T-helper 17 cell (primary cell): ENCODE results near the gene LRRC46. TPM values are rescaled to one million over a fixed set of nuclear protein-coding genes. Genes with fewer than 3 reads are reported as not detected.

Source experiments
- ATAC-seq: fragments of 150-1000 bp; cut with Tn5 transposase; 2 replicates; pipeline ENCODE4 v1.10.0; 2021; ENCODE audit warnings: mild to moderate bottlenecking, moderate library complexity
- DNase-seq, 3 donors: peaks; one replicate each; pipeline versions ENCODE4 v3.0.0 to v3.0.0-alpha.2; 2020 to 2021
- H3K9me3 ChIP-seq: one replicate; pipeline ENCODE4 v1.7.0; 2013; ENCODE audit warnings: low read length, mild to moderate bottlenecking; ENCODE audit not compliant: control insufficient read depth, poor library complexity, severe bottlenecking
- H3K27ac Mint-ChIP-seq: one replicate; pipeline ENCODE4 v1.8.0; 2022; ENCODE audit warnings: mild to moderate bottlenecking, moderate library complexity, mixed read lengths
- H3K27me3 Mint-ChIP-seq: one replicate; pipeline ENCODE4 v1.8.0; 2022; ENCODE audit warnings: mixed read lengths
- H3K36me3 Mint-ChIP-seq: one replicate; pipeline ENCODE4 v1.8.0; 2022; ENCODE audit warnings: low read depth, mixed read lengths
- H3K4me1 Mint-ChIP-seq: one replicate; pipeline ENCODE4 v1.8.0; 2022; ENCODE audit warnings: mild to moderate bottlenecking, mixed read lengths
- H3K4me3 Mint-ChIP-seq: one replicate; pipeline ENCODE4 v1.8.0; 2022; ENCODE audit warnings: mild to moderate bottlenecking, moderate library complexity, mixed read lengths
- total RNA-seq, 4 donors: library from RNA in 2 of 4; stranded (reverse) in 2 of 4; gene quantifications; one replicate each; pipeline ENCODE4 v1.2.3 and lab custom pipeline; 2022 to 2026

The LRRC46 gene
- total RNA-seq, 2 donors from 2014 or later = 0.90 to 0.99 TPM

- Mint-ChIP-seq H3K4me1 (peaks cover 38% of the 10 kb centered on the region), H3K36me3 (peaks cover 6% of the 10 kb centered on the region), H3K4me3 (peak overlapping the region; percentile 99), H3K27ac (peak overlapping the region; percentile 99), H3K27me3 (no peaks in the 10 kb centered on the region)
- ATAC-seq = peak; percentile 79
- no peaks in the 10 kb centered on the region for H3K9me3 ChIP-seq
- peak in 2 of 3 donors; percentile 36 to 45 for DNase-seq
These were observed 1.6 kb upstream of the LRRC46 start for GRCh38 chr17:47829870-47830269.

GRCh38 chr17:47830396-47831002 lies 971 bp upstream of the LRRC46 start:
- Mint-ChIP-seq H3K4me1 (peaks cover 38% of the 10 kb centered on the region), H3K27me3 (no peaks in the 10 kb centered on the region), H3K4me3 (peak overlapping the region; percentile 99), H3K27ac (peak overlapping the region; percentile 99), H3K36me3 (peaks cover 3% of the 10 kb centered on the region)
- DNase-seq (no peak), ATAC-seq (peak; percentile 1)
- no peaks in the 10 kb centered on the region for H3K9me3 ChIP-seq

GRCh38 chr17:47831934-47832327 lies 461 bp downstream of the LRRC46 start:
- ATAC-seq (no peak), DNase-seq (no peak)
- no peaks in the 10 kb centered on the region for H3K27me3 Mint-ChIP-seq
- peaks cover 2% of the 10 kb centered on the region for H3K36me3 Mint-ChIP-seq
- peak overlapping the region; percentile 99 for H3K27ac Mint-ChIP-seq
- H3K4me1 Mint-ChIP-seq = peaks cover 43% of the 10 kb centered on the region
- no peaks in the 10 kb centered on the region for H3K9me3 ChIP-seq
- H3K4me3 Mint-ChIP-seq = peak overlapping the region; percentile 99

GRCh38 chr17:47834756-47835155 lies 3.3 kb downstream of the LRRC46 start:
- Mint-ChIP-seq H3K36me3 (peaks cover 2% of the 10 kb centered on the region), H3K27me3 (no peaks in the 10 kb centered on the region), H3K4me1 (peaks cover 37% of the 10 kb centered on the region), H3K4me3 (no peak overlapping the region), H3K27ac (peak overlapping the region; percentile 99)
- ATAC-seq (no peak), DNase-seq (no peak)
- H3K9me3 ChIP-seq = no peaks in the 10 kb centered on the region

DNA sequence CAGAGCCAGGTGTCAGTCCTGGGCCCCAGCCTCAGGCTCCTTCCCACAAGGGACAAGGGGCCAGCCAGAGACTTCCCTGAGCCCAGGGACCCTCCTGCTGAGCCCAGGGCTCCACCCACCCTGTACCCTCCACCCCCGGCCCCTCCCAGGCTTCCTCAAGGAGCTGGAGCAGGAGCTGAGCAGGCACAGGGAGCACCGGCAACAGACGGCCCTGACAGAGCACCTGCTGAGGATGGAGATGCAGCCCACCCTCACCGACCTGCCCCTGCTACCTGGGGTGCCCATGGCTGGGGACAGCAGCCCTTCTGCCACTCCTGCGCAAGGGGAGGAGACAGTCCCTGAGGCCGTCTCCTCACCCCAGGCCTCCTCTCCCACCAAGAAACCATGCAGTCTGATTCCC lies 5.1 kb downstream of the LRRC46 start:
- H3K9me3 ChIP-seq = no peaks in the 10 kb centered on the region
- no peak for ATAC-seq
- Mint-ChIP-seq H3K36me3 (no peaks in the 10 kb centered on the region), H3K27me3 (no peaks in the 10 kb centered on the region), H3K27ac (no peak overlapping the region), H3K4me1 (peaks cover 35% of the 10 kb centered on the region), H3K4me3 (no peak overlapping the region)
- DNase-seq = no peak

DNA sequence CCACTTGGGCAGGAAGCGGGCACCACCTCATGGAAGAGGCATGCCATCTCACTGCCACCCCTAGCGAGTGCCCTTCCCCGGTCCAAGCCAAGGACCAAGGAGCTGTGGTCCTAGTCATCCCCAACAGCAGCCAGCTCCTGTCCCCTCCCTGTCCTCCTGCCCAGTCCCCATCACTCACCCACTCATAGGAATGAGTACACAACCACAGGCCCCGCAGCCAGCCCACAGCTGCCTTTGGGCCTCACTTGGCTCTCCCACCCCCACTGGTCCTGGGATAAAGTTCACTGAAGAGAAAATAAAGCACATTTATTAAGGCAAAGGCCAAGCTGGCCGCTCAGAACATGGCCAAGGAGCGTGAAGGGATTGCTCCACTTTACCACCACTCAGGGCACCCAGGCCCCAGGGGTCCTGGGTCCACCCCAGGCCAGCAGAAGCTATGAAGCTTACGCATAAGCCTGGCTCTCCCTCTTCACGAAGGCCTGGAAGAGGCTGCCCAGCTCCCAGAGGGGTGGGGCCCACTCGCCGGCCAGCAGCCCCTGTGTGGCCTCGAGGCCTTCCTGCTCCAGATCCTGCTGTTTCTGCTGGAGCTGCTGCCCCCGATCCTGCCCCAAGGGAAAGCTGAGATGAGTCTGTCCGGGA lies 6.0 kb downstream of the LRRC46 start:
- no peaks in the 10 kb centered on the region for H3K9me3 ChIP-seq
- Mint-ChIP-seq H3K27me3 (no peaks in the 10 kb centered on the region), H3K36me3 (no peaks in the 10 kb centered on the region), H3K27ac (no peak overlapping the region), H3K4me1 (peaks cover 29% of the 10 kb centered on the region), H3K4me3 (no peak overlapping the region)
- no peak for DNase-seq
- no peak for ATAC-seq

- H3K27ac Mint-ChIP-seq = no peak overlapping the region
- H3K4me3 Mint-ChIP-seq = peak overlapping the region; percentile 39
- H3K36me3 Mint-ChIP-seq = no peaks in the 10 kb centered on the region
- H3K27me3 Mint-ChIP-seq = no peaks in the 10 kb centered on the region
- ATAC-seq (no peak), DNase-seq (no peak)
- no peaks in the 10 kb centered on the region for H3K9me3 ChIP-seq
- H3K4me1 Mint-ChIP-seq = peaks cover 34% of the 10 kb centered on the region
These were observed 7.2 kb downstream of the LRRC46 start for GRCh38 chr17:47838636-47839035.

GRCh38 chr17:47839071-47839470 lies 7.6 kb downstream of the LRRC46 start:
- Mint-ChIP-seq H3K4me3 (peak overlapping the region; percentile 39), H3K36me3 (no peaks in the 10 kb centered on the region), H3K27ac (peak overlapping the region; percentile 84), H3K4me1 (peaks cover 32% of the 10 kb centered on the region), H3K27me3 (peaks cover 1% of the 10 kb centered on the region)
- ATAC-seq (no peak), DNase-seq (no peak)
- no peaks in the 10 kb centered on the region for H3K9me3 ChIP-seq

GRCh38 chr17:47840001-47840741 lies 8.7 kb downstream of the LRRC46 start:
- Mint-ChIP-seq H3K4me1 (peaks cover 22% of the 10 kb centered on the region), H3K36me3 (no peaks in the 10 kb centered on the region), H3K4me3 (peak overlapping the region; percentile 98), H3K27me3 (peaks cover 11% of the 10 kb centered on the region), H3K27ac (peak overlapping the region; percentile 84)
- no peak for DNase-seq
- ATAC-seq = no peak
- no peaks in the 10 kb centered on the region for H3K9me3 ChIP-seq

- Mint-ChIP-seq H3K27me3 (peaks cover 19% of the 10 kb centered on the region), H3K36me3 (no peaks in the 10 kb centered on the region), H3K4me3 (peak within 1 kb of the TSS; percentile 98), H3K27ac (peak within 1 kb of the TSS; percentile 84), H3K4me1 (peaks cover 17% of the 10 kb centered on the region)
- DNase-seq = peak; percentile 74 to 84 (median 75)
- peak; percentile 90 for ATAC-seq
- no peaks in the 10 kb centered on the region for H3K9me3 ChIP-seq
These were observed 9.4 kb downstream of the LRRC46 start, which contains the start of gene SCRN2 for GRCh38 chr17:47840742-47841487. Gene SCRN2, minus strand, starts transcription at chr17:47841273. Its CDS starts 430 bp downstream, at chr17:47840843.

DNA sequence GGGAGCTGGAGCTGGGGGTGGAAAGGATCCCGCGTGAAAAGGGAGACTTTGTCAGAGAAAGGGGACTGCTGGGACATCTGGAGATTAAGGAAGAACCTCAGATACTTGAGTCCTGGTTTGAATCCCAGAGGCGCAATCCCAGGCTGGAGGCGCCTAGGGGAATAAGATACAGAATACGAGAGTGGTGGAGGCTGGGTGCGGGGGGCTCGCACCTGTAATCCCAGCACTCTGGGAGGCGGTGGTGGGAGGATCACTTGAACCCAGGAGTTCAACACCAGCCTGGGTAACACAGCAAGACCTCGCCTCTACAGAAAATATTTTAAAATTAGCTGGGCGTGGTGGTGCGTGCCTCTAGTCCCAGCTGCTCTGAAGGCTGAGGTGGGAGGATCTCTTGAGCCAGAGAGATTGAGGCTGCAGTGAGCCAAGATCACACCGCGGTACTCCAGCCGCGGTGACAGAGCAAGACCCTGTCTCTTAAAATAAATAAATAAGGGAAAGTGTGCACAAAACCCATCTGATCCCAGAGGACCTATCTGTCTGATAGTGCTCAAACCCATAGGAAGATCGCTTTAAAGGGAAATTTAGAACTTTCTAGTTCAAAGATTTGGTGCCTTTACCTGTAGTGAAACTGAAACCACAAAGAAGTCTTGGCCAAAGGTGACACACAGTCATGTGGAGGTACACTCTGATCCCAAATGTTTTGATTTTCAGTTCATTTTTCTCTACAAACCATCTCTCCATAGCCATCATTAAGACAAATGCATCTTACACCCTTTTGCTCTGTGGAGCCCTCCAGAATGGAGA lies 10.2 kb downstream of the LRRC46 start:
- no peak for DNase-seq
- Mint-ChIP-seq H3K27me3 (peaks cover 26% of the 10 kb centered on the region), H3K36me3 (no peaks in the 10 kb centered on the region), H3K4me3 (peak overlapping the region; percentile 98), H3K4me1 (peaks cover 16% of the 10 kb centered on the region), H3K27ac (peak overlapping the region; percentile 84)
- no peak for ATAC-seq
- H3K9me3 ChIP-seq = no peaks in the 10 kb centered on the region

GRCh38 chr17:47843391-47843730 lies 11.9 kb downstream of the LRRC46 start:
- no peak overlapping the region for H3K4me3 Mint-ChIP-seq
- DNase-seq = no peak
- H3K27me3 Mint-ChIP-seq = peaks cover 34% of the 10 kb centered on the region
- ATAC-seq = no peak
- H3K36me3 Mint-ChIP-seq = no peaks in the 10 kb centered on the region
- peaks cover 20% of the 10 kb centered on the region for H3K4me1 Mint-ChIP-seq
- H3K9me3 ChIP-seq = no peaks in the 10 kb centered on the region
- no peak overlapping the region for H3K27ac Mint-ChIP-seq
